Osteoblast (primary cell): ENCODE results near the gene IRGC. TPM values are rescaled to one million over a fixed set of nuclear protein-coding genes. Genes with fewer than 3 reads are reported as not detected.
A peak's percentile ranks its signal among the peaks of the same experiment; 100 is the strongest.

Experiments
- DNase-seq: peaks from one replicate; pipeline ENCODE4 v3.0.0; 2011; ENCODE audit warnings: low spot score, mixed read lengths; ENCODE audit not compliant: insufficient read length; ENCODE audit errors: missing footprints
- H2AFZ ChIP-seq: 2 replicates; pipeline ENCODE4 v1.6.0; 2011; ENCODE audit warnings: mild to moderate bottlenecking, low read length
- H3K27ac ChIP-seq: 2 replicates; pipeline ENCODE4 v1.5.1; 2011; ENCODE audit warnings: mild to moderate bottlenecking, low read depth, low read length, moderate library complexity
- H3K27me3 ChIP-seq: 2 replicates; pipeline ENCODE4 v1.6.0; 2012; ENCODE audit warnings: mild to moderate bottlenecking, control low read depth, inconsistent platforms, low read length, moderate library complexity; ENCODE audit not compliant: insufficient read depth
- H3K36me3 ChIP-seq: 2 replicates; pipeline ENCODE4 v1.5.1; 2011; ENCODE audit warnings: mild to moderate bottlenecking, low read length, control low read depth, moderate library complexity; ENCODE audit not compliant: insufficient read depth
- H3K4me1 ChIP-seq: 2 replicates; pipeline ENCODE4 v1.5.1; 2011; ENCODE audit warnings: mild to moderate bottlenecking, low read length, control low read depth, moderate library complexity; ENCODE audit not compliant: insufficient read depth
- H3K4me2 ChIP-seq: 2 replicates; pipeline ENCODE4 v1.6.0; 2011; ENCODE audit warnings: mild to moderate bottlenecking, low read length; ENCODE audit not compliant: insufficient read depth
- H3K4me3 ChIP-seq: fragments of 200-600 bp; sonication (generic); 3 replicates; pipeline ENCODE4 v1.5.1; 2012; ENCODE audit warnings: mild to moderate bottlenecking, low read length, inconsistent platforms; ENCODE audit not compliant: insufficient read depth
- H3K79me2 ChIP-seq: 2 replicates; pipeline ENCODE4 v1.6.0; 2012; ENCODE audit warnings: mild to moderate bottlenecking, low read length, control low read depth, inconsistent platforms; ENCODE audit not compliant: insufficient read depth
- H3K9me3 ChIP-seq: 2 replicates; pipeline ENCODE4 v1.5.1; 2011; ENCODE audit warnings: low read depth, low read length, control low read depth
- H4K20me1 ChIP-seq: 2 replicates; pipeline ENCODE4 v1.6.0; 2012; ENCODE audit warnings: mild to moderate bottlenecking, low read length, control low read depth; ENCODE audit not compliant: insufficient read depth
- total RNA-seq: library from RNA; depleted of rRNA; stranded (reverse); fragments of >200 nt; gene quantifications from 2 replicates; pipeline ENCODE4 v1.2.3, GENCODE V29; 2012
- TF ChIP-seq, protein P1 (sequence below): IDR thresholded peaks from 2 replicates; pipeline ENCODE4 v1.5.1; 2011; ENCODE audit warnings: mild to moderate bottlenecking, low read depth, low read length, moderate library complexity; ENCODE audit errors: extremely low read depth

IRGC gene
- total RNA-seq, 1 donor = not detected

DNA sequence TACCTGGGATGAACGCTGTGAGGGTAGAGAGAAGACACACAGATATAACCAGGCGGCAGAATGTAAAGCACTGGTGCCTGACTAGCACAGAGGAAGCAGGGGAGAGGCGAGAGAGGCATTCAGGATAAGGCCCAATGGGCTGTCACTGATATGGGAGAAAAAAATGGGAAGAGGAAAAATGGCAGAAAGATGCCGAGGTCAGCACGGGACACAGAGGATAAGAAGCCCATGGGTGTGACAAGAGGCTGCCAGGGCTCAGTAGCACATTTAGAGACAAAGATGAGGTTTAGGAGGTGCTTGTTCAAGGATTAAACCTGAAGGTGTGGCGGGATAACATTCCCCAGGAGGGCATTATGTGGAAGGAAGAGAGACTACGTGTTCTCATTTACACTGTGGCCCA is 33.3 kb downstream of the IRGC start:
- no peaks in the 10 kb centered on the region for H3K9me3 ChIP-seq
- H3K4me3 ChIP-seq = no peak overlapping the region
- DNase-seq = peak; percentile 22
- no peak overlapping the region for H3K27ac ChIP-seq
- peaks cover 12% of the 10 kb centered on the region for H4K20me1 ChIP-seq
- no peaks in the 10 kb centered on the region for H3K27me3 ChIP-seq
- no peak overlapping the region for H3K4me2 ChIP-seq
- TF ChIP-seq, protein P1, sequence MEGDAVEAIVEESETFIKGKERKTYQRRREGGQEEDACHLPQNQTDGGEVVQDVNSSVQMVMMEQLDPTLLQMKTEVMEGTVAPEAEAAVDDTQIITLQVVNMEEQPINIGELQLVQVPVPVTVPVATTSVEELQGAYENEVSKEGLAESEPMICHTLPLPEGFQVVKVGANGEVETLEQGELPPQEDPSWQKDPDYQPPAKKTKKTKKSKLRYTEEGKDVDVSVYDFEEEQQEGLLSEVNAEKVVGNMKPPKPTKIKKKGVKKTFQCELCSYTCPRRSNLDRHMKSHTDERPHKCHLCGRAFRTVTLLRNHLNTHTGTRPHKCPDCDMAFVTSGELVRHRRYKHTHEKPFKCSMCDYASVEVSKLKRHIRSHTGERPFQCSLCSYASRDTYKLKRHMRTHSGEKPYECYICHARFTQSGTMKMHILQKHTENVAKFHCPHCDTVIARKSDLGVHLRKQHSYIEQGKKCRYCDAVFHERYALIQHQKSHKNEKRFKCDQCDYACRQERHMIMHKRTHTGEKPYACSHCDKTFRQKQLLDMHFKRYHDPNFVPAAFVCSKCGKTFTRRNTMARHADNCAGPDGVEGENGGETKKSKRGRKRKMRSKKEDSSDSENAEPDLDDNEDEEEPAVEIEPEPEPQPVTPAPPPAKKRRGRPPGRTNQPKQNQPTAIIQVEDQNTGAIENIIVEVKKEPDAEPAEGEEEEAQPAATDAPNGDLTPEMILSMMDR = no peak
- peaks cover 46% of the 10 kb centered on the region for H3K79me2 ChIP-seq
- peaks cover 27% of the 10 kb centered on the region for H3K4me1 ChIP-seq
- H2AFZ ChIP-seq = no peak overlapping the region
- peaks cover 57% of the 10 kb centered on the region for H3K36me3 ChIP-seq

DNA sequence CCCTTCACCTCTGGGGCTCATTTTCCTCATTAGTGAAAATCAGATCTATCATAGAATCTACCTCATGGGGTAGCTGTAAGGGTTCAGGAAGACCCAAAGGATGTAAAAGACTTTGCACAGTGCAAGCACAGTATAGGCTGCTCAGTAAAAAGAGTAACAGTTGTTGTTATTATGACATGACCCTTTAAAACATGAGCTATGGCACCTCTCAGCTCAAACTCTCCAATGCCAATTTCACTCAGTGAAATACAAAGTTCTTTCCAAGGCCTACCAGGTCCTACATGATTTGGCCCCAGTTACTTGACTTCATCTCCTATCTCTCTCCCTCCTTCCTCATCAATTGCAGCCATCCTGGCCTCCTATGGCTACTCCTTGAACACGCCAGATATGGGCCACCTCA is 34.0 kb downstream of the IRGC start:
- Histone ChIP-seq H3K36me3 (peaks cover 49% of the 10 kb centered on the region), H3K27ac (no peak overlapping the region), H3K27me3 (no peaks in the 10 kb centered on the region), H3K79me2 (peaks cover 46% of the 10 kb centered on the region), H2AFZ (no peak overlapping the region), H3K4me1 (peaks cover 27% of the 10 kb centered on the region), H3K9me3 (no peaks in the 10 kb centered on the region), H3K4me2 (no peak overlapping the region), H4K20me1 (peaks cover 10% of the 10 kb centered on the region), H3K4me3 (no peak overlapping the region)
- TF ChIP-seq, protein P1 = no peak
- peak; percentile 55 for DNase-seq

DNA sequence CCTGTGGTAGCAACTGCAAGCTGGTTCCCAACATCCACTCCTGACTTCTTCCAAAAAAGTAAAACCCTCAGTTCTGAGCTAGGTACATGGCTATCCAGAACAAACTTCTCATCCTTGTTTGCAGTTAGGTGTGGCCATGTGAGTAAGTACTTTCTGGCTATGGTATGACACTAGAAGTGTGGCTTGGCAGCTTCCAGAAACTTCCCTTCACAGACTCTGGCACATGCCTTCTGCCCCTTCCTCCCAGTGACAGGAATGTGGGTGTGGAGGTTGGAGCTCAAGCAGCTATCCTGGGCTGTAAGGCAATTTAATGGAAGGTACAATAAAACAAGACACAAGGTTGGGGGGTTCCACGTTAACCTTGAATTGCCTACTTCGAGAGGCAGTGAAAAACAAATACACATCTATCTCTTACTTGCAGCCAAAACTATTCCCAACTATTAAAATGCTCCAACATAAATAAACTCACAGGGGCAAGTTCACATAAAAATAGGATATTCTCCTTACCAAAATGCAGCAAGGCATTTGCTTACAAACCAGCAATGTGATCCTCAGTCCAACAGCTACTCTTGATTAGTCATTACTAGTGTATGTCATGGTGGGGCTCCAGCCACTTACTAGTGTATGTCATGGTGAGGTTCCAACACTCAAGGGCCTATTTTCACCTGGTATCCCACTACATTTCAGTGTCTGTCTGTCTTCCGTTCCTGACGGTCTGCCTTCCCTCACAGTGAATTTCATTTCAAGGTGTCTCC is 35.8 kb downstream of the IRGC start:
- Histone ChIP-seq H3K27ac (peak overlapping the region; percentile 53), H4K20me1 (peaks cover 10% of the 10 kb centered on the region), H3K4me2 (peak overlapping the region; percentile 98), H3K36me3 (peaks cover 37% of the 10 kb centered on the region), H3K9me3 (no peaks in the 10 kb centered on the region), H3K79me2 (peaks cover 46% of the 10 kb centered on the region), H3K4me3 (no peak overlapping the region), H3K4me1 (peaks cover 44% of the 10 kb centered on the region), H3K27me3 (no peaks in the 10 kb centered on the region), H2AFZ (no peak overlapping the region)
- TF ChIP-seq, protein P1 = no peak
- DNase-seq = peak; percentile 77

DNA sequence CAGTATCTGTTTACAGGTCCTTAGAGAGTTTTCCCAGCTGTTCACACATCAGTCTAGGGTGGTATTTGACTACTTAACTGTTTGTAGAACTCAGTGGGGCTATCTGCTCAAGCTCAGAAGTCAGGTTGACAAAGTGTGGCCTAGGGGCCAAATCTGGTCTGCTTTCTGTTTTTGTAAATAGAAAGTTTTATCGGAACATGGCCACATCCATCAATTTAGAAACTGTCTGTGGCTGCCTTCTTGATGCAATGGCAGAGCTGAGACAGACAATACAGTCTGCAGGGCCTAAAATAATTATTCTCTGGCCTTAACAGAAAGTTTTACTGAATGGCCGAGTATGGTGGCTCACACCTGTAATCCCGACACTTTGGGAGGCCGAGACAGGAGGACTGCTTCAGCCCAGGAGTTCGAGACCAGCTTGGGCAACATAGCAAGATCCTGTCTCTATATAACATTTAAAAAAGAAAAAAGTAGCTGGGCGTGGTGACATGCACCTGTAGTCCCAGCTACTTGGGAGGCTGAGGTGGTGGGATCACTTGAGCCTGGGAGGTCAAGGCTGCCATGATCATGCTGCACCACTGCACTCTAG is 36.5 kb downstream of the IRGC start:
- Histone ChIP-seq H3K27me3 (no peaks in the 10 kb centered on the region), H3K4me2 (peak overlapping the region; percentile 98), H3K4me3 (no peak overlapping the region), H3K36me3 (peaks cover 30% of the 10 kb centered on the region), H2AFZ (no peak overlapping the region), H3K79me2 (peaks cover 46% of the 10 kb centered on the region), H3K4me1 (peaks cover 51% of the 10 kb centered on the region), H4K20me1 (peaks cover 10% of the 10 kb centered on the region), H3K27ac (peak overlapping the region; percentile 53), H3K9me3 (no peaks in the 10 kb centered on the region)
- TF ChIP-seq, protein P1 = no peak
- DNase-seq = peak; percentile 37
